ENCODE results near the gene STXBP2.
"Not testable (repeated sequence)": the region's sequence is repeated elsewhere in the genome, so short reads cannot be mapped to it uniquely, and the experiment has no call there.

STXBP2 gene

GRCh38 chr19:7640803-7641202 lies 3.9 kb downstream of the STXBP2 start:
- TF ChIP-seq CTCF (IDR thresholded peaks at IDR 0.05; ENCODE audit: low read depth, low read length) = no peak

GRCh38 chr19:7641290-7642276 lies 4.7 kb downstream of the STXBP2 start:
- no peak for DNase-seq (ENCODE audit: low read depth in 2 of 2)
- no peak overlapping the region for H3K4me3 ChIP-seq (replicated peaks in 1 of 2; ENCODE audit: low read depth in 2 of 2, low read length in 2 of 2)
- no peak for TF ChIP-seq CTCF (IDR thresholded peaks at IDR 0.05; ENCODE audit: low read depth, low read length)

More at GRCh38 chr19:7640803-7641202, 3.9 kb downstream of the STXBP2 start:
- no peak for DNase-seq (ENCODE audit: low read depth in 2 of 2)
- no peak overlapping the region for H3K4me3 ChIP-seq (replicated peaks in 1 of 2; ENCODE audit: low read depth in 2 of 2, low read length in 2 of 2)

GRCh38 chr19:7642295-7643030 lies 5.6 kb downstream of the STXBP2 start:
- H3K4me3 ChIP-seq (replicated peaks in 1 of 2; ENCODE audit: low read depth in 2 of 2, low read length in 2 of 2) = no peak overlapping the region
- no peak for TF ChIP-seq CTCF (IDR thresholded peaks at IDR 0.05; ENCODE audit: low read depth, low read length)
- no peak for DNase-seq (ENCODE audit: low read depth in 2 of 2)

GRCh38 chr19:7643031-7643415 lies 6.1 kb downstream of the STXBP2 start:
- TF ChIP-seq CTCF (IDR thresholded peaks at IDR 0.05; ENCODE audit: low read depth, low read length) = no peak
- no peak overlapping the region for H3K4me3 ChIP-seq (replicated peaks in 1 of 2; ENCODE audit: low read depth in 2 of 2, low read length in 2 of 2)
- no peak for DNase-seq (ENCODE audit: low read depth in 2 of 2)

- not testable (repeated sequence) for H3K4me3 ChIP-seq (replicated peaks in 1 of 2; ENCODE audit: low read depth in 2 of 2, low read length in 2 of 2); DNase-seq (ENCODE audit: low read depth in 2 of 2)
Observed at GRCh38 chr19:7643629-7644549, 7.0 kb downstream of the STXBP2 start.

- no peak for TF ChIP-seq CTCF (IDR thresholded peaks at IDR 0.05; ENCODE audit: low read depth, low read length)
- no peak overlapping the region for H3K4me3 ChIP-seq (replicated peaks in 1 of 2; ENCODE audit: low read depth in 2 of 2, low read length in 2 of 2)
Observed at GRCh38 chr19:7644550-7644877, 7.6 kb downstream of the STXBP2 start.

More at GRCh38 chr19:7644550-7644877, 7.6 kb downstream of the STXBP2 start:
- no peak for DNase-seq (ENCODE audit: low read depth in 2 of 2)
